ENCODE results near the gene TNIK. TPM values are rescaled to one million over a fixed set of nuclear protein-coding genes. Genes with fewer than 3 reads are reported as not detected.

TNIK gene
- polyA plus RNA-seq, 1 donor = 19.2 TPM

DNA sequence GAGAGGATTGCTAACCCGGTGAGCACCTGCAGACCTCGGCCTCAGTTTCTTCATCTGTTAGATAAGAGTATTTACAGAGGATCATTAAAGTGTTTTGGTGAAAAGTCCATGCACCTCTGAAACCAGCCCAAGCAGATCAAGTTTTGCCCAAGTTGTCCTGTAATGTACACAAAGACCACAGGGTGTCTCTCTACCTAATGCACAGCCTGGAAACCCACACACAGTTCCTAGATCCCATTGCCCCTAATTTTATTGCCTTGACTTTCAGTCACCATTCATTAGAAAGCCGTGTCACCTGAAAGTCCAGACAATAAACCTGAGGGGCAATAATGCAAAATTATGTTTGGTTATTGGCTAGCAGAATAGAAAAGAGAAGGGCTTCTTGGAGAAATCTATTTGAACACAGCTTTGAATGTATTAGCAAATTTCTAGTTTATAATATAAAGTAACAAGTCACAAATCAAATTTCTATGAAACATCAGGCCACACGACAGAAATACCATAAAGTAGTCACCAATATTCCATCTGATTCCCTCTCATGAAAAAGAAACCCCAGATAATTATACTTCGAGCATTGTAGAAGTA is 272.4 kb downstream of the TNIK start:
- DNase-seq = no peak

DNA sequence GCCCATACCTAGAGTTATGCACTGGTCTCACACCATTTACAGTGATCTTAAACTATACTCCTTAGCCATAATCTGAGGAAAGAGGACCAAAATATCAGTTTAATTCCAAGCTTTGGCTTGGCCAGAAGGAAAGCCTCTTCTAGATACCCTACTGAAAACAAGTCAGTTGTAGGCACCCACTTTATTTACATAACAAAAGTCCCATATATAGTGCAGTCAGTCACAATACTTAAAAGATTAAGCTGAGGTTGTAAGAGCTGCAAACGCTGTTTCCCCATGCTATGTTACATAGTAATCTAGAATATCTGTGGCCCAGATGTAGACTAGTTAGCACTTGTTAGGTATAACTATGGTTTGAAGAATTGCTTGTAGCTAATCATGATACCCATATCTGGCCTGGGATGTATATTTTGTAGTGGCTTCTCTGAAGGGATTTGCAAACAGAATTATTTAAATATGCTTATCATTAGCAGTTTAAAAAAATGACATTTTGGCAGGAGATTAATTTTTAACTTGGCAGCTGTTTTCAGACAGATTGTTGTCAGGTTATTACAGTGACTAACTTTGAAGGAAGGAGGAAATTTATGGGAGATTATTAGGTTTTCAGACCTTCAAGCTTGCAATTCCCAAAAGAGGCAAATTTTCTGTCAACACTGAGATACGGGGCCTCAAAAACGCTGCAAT is 273.2 kb downstream of the TNIK start:
- no peak for DNase-seq

DNA sequence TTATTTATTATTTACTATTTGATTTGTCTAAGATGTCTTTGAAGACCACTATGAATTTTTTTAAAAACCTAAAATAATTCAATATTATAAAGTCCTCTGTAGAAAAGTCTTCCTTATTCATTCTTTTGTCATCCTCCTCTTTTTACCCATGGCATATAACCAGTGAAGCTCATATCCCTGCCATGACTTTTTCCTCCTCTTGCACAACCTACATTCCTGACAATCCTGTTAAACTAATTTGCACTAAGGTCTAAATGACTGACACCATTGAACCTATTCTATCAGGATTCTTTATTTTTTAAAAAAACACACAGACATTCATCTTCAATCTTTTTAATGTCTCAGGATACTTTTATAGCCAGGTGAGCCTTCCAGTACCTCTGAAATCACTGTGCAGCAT is 273.8 kb downstream of the TNIK start:
- no peak for DNase-seq

DNA sequence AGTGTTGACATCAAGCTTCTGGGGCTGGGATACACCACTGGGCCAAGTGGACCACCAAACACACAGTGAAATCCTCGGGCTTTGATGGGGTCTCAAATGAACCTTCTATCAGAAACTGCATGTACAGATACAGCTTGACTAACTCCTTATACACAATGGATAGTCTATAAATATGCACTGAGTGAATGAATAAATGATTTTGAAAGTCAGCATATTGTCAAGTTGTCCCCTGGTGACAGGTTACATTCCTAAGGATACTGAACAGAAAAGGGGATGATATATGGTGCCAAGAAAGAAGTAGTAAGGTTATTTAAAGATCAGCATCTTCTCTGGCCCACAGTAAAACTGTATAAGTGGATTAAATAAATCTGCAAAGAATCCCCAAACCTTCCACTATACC is 274.2 kb downstream of the TNIK start:
- DNase-seq = no peak

DNA sequence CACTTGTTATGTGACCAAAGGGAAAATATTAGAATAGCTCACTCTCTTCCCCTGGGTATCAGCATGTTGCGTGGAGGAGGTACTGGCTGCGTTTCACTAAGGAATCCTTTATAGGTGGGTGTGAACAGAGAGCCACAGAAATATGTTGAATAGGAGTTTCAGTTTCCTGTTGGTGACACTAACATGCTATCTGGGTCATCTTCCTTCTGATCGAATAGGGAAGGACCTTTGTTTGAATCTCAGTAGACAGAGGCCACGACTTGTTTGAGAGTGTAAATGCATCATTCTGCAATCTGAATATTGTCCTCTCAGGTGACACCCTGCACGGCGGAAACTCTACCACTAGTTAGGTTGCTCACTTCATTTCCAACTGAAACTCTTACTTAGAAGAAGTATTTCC is 275.8 kb downstream of the TNIK start:
- no peak for DNase-seq

DNA sequence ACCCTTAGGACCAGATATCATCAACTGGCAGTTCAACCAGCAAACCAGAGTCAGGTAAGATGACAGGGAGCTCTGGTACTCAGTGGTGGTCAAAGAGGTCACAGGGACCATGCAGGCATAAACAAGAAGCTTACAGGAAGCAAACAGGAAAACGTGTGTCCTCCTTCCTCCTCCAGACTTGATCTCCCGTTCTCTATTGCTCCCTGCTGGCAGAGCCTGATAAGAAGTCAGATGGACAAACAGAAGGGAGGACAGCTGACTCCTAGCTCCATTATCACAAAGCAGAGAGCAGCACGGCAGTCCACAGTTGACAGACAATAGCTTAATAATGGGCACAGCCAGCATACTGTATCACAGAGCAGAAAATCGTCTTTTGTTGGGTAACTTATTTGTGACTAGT is 277.2 kb downstream of the TNIK start:
- DNase-seq = no peak

DNA sequence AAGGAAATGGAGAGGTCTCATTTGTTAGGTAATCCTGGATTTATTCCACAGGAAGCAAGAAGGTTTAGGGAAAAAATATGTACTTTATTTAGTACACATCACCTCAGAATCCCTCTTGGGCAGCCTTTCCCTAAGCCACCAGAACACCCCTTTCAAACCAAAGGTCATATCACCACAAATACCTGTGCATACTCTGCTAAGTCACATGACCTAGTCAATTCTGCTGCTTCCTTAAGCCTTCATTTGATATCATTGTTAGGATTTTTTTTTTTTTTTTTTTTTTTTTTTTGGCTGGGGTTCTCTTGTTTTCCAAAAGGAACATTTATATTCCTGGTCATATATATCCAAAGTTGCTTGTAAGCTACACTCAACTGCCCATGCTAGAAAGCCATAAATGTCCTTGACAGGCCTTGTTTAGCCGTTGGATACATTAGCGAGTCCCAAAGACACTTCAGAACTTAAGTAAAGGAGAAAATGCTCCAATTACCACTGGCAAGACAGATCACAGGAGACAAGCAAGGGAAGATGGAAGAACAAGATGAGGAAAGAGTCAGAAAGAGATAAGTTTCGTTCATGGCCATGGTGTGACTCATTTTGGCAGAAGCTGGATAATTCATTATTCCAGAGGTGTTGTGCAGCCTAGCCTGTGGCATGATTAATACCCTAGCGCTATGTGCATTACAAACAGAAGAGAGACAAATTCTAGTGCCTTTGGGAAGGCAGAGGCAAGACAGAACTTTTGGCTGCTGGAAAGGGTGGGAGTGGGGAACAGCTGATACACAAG is 278.1 kb downstream of the TNIK start:
- no peak for DNase-seq

DNA sequence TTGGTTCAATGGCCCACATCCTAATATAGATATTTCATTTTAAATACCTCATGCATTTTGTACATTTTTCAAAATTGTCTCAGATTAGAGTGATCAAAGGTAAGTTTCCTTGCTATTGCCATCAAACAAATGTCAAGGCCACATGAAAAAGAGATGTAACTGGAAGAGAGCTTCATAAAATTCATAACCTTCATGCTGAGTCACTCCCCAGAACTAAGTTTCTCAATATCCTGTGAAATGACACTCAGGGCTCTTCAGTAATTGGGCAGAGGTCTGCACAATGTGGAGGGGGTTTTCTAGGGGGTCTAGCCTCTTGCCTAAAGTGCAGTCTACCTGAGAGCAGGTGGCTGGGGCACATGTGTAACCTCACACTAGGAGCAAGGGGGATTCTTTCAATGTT is 281.5 kb downstream of the TNIK start:
- no peak for DNase-seq

DNA sequence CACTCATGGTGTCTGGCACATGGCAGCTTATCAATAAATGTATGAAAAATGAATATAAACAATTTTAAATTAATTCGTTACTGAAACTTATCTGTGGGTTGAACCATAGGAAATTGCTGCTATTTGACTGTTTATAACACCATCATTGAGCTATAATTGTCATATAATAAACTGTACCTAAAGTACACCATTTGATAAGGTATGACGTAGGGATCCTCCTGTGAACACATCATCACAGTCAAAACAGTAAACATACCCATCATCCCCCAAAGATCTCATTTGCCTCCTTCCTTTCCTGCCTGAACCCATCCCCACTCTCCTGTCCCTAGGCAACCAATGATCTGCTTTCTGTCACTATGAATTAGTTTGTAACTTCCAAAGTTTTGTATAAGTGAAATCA is 282.7 kb downstream of the TNIK start:
- DNase-seq = no peak

DNA sequence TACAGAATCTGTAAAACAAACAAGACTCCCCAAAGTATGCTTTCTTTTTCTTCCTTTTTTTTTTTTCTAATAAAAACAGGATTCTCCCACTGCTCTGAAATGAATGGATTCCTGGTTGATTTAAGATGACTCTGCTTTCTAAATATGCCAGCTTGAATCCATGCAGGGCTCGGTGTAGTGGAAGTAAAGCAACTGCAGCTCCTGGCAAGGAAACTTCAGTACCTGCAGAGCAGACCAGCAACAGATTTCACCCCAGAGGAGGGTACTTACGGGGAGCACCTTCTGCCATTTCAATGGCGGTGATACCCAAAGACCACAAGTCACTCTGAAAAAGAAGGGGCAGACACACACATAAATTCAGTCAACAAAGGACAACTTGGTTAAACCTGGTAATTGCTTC is 283.1 kb downstream of the TNIK start:
- no peak for DNase-seq

DNA sequence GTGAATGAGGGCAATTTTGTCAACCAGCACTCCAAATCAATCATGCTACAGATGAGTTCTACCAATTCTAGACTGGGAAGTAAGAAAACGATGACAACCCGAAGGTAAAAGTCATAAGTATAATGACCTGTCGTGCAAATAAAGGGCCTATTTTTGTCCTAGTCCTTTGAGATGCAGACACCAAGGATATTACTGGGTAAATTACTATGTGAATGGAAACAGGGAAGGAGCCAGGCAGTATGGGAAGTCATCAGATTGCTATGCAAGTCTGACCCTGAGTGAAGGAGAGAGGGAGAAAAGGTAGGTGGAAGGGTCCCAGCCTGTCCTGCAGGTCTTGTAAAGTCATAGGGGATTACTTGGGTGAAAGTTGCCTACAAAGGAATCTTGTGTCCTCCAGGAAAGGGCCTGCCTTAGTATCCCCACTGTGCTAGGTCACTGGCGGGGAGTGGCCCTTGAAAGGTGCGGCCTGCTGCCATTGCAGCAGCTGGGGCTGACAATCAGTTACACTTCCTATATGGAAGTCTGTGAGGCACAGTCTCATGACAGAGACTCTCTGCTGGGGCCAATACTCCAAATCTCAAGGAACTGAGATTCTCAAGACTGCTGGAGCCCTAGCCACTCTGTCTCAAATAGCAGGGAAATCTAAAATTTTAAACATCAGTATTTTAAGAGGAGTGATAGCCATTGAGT is 283.8 kb downstream of the TNIK start:
- no peak for DNase-seq

DNA sequence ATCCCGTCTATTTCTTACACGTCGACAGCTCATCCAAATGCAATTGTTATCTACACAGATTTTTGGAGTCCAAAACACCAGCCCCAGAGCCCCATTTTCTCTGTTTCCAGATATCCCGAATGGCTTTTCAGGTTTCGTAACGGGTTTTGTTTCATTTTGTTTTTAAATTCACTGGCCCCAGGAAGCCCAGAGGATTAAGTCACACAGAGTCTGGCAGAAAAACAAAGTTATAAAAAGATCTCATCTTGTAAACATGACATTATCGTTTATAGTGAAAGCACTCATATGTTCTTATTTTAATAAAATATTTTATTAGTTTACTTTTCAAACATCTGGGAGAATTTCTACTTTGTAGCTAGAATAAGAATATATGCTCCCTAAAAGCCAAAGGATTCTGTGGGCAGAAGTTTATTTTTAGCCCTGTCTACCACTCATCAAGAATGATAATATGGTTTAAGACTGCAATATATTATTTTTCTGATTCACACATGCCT is 284.4 kb downstream of the TNIK start:
- no peak for DNase-seq

DNA sequence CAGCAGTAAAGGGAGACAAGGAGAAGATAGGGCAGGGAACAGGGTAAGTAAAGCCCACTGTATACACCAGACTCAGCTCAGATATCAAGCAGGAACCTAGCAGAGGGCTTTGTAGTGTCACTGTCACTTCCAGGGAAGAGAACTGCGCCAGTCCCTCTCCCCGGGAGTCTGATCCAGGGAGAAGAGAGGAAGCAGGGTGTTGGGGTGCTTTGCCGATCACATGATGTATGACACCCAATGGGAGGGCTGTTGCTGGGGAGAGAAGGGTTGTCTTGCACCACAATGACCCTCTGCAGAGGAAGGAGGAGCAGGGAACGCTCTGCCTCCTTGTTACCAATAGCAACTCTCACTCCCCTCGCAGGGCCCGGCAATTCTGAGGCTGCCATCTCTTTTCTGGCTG is 286.5 kb downstream of the TNIK start:
- DNase-seq = no peak

DNA sequence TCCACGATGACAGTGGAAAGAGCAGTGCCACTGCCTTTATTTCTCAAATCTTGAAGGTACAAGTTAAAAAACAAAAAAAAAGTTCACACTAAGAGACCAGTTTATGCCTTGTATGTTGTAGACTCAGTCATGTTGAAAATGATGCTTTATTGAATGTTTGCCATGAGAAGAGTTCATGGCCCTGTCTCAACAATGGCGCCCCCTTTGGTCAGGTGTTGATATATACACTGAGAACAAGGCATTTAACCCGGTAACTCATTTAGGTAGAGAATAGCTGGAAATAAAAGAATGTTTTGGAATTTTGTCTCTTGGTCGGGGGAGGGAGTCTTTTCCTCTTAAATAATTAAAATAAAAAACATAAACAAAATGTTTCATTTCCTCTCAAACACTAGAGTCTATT is 288.1 kb downstream of the TNIK start:
- DNase-seq = no peak

DNA sequence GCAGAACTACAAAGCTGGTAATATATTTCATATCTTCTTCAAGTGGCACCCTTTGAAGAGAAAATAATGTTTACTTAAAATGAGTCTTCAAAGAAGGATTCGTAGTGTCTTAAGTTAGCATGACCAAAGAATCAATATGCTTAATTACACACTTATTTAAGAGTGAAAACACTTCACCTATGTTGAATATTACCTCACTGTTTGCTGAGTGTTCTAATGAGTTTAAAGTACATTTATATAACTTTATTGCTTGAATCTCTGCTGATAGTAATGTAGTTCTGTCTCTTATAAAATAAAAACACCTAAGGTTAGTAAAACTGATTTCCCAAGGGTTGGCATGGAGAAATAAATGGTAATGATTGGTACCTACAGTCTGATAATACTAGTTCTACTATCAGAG is 290.3 kb downstream of the TNIK start:
- no peak for DNase-seq

DNA sequence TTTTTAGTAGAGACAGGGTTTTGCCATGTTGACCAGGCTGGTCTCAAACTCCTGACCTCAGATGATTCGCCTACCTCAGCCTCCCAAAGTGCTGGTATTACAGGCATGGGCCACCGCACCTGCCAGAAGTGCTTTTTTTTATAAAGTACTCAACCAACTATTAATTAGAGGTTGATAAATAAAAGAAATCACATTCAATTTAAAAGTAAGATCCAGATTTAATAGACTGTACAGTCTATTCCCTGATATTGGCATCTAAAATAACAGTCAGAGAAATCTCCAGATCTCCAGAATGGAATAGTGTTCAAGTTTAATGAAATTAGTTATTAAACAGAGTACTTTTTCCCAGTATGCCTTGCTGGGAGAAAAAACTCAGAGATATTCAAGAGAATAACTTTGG is 290.8 kb downstream of the TNIK start:
- no peak for DNase-seq

DNA sequence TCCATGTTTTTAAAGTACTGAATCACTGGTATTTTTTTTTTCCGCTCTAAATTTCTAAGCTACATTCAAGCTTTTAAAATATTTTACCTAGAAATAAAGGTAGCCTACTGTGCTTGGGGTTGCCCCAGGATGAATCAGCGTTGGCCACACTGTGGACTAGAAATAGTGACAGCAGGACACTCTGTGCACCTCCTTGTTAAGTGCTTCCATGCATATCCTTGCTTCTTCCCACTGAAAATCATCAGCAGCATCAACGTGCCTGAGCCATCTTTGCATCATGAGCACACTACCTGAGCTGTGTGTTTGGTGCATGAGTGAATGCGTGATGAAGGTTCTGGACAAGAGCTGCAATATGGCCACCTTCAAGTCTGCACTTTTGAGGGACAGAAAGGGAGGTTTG is 291.7 kb downstream of the TNIK start:
- DNase-seq = no peak

DNA sequence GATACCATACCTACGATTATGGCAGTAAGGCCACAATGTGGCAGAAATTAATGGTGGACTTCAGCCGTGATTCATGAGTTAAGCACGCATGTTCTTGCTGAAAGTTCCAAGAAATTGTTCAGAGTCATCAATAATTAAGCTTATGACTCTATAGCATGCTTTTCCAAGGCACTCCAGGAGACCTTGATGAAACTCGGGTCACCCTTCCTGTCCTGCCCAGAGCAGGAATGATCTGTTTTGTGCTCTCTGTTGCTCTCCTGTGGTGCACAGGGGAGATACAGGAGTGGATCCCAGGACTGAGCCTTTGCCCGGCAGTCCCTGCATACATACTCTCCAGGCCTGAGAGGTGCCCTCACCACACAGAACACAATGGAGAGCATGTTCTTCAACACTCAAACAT is 292.1 kb downstream of the TNIK start:
- no peak for DNase-seq

DNA sequence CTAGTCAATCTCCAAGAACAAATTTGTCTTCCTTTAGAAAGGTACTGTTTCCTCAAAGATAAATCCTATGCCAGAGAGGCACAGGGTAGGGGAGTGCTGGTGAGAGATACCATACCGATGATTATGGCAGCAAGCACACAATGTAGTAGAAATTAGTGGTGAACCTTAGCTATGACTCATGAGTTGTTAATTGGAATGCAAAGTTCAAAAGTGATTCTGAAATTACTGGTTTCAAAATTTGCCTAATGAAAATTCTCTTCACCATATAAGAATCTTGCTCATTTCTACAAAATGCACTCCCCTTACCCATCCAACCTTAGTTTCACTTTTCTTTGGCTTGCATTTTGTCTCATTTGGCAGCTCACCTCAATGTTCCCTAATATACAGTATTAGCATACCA is 294.2 kb downstream of the TNIK start:
- no peak for DNase-seq

DNA sequence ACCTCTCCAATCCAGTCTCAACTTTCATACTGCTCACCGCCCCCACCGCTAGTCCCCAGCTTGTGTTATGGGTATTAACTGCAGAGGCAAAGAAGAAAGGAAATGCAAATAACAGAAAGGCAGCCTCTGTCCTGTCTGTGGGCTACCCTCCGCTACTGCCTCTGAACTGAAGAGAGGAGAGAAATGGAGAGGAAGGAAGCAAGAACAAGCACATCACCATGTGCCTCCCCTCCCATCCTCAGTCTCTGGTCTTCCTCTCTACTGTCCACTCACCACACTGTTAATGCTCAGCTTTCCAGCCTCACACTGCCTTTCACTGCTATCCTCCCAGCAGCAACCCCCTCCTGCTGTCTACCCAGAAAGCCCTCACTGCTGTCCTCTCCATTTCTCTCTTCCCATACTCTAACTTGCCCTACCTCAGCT is 294.7 kb downstream of the TNIK start:
- DNase-seq = no peak

DNA sequence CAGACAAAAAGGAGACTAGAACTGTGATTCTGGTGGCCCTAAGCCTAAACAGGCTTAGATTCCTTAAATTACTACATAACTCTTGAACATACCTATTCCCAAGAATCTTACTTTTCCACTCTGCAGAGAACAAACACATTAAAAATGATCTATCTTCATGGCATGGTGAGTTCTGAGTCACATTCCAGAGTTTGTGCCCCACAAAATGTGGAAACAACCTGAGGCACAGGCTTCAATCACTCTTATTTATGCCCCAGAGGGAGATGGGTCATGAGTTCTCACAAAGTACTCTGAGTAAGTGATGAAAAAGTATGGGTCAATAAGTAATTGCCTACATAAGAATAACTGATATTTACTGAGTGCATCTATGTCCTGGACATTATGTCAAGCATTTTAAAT is 296.1 kb downstream of the TNIK start:
- no peak for DNase-seq

DNA sequence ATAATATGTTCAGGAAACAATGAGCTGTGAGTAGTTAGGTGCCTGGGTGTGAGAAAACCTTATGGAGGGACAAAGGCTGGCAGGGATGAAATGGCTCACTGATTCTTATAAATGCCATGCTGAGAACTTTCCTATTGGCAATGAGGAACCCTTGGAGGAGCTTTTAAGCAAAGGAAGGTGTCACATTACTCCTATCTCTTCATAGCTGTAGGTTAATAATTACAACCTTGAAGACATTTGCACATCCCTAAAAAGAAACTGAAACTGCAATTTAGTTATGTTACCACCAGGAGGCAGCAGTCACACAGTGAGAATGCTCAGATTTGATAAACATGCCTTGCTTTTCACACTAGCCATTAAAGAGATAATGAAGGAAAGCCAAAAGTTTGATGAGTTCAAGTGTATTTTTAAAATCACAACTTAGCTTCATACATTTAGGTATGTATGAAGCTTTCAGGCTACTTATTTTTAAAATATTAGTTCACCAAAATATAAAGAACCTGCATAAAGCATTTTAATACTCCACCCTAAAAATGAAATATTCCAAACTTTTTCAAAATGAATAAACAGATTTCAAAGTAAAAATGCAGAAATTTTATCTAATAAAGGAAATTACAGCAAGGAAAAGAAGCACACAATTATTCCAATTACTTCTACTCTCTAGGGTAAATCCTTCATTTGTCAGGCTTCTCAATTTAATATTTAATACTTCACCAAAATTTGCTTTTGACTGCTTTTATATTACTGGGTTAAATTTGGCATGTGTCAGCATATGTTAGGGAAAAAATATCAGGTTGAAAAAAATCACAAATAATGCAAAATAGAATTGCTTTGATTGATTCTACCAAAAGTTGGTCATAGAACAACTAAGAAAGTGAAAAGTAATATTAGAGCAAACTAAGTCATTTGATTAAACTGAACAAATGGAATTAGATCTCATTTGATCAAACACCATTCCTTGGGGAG is 296.8 kb downstream of the TNIK start:
- DNase-seq = no peak

Measured in left kidney (tissue), 2 donors.